Measurements from ENCODE around the gene OXGR1.

GRCh38 chr13:97000295-97000925, 6.1 kb upstream of the OXGR1 start:
- TF ChIP-seq CTCF (IDR thresholded peaks at IDR 0.05), result no peak
- TF ChIP-seq REST (IDR thresholded peaks at IDR 0.05; ENCODE audit: insufficient read depth in 1 of 2, low read depth in 2 of 2, low read length in 1 of 2), result no peak
- no peak for TF ChIP-seq POLR2AphosphoS5 (IDR thresholded peaks at IDR 0.05; ENCODE audit: low read depth, low read length)

All from Panc1 (cell line).